Stimulated activated CD4-positive, alpha-beta T cell treated with anti-CD3 and anti-CD28 coated beads, Interleukin-2, amount 100 ng/mL, for 24 hours (primary cell): Measurements from ENCODE around the gene FCSK.
"Not testable (repeated sequence)": the region's sequence is repeated elsewhere in the genome, so short reads cannot be mapped to it uniquely, and the experiment has no call there.

ENCODE experiments used
- DNase-seq, 2 donors: peaks; one replicate each; pipeline ENCODE4 v3.0.0-alpha.2; 2020

FCSK gene

DNA sequence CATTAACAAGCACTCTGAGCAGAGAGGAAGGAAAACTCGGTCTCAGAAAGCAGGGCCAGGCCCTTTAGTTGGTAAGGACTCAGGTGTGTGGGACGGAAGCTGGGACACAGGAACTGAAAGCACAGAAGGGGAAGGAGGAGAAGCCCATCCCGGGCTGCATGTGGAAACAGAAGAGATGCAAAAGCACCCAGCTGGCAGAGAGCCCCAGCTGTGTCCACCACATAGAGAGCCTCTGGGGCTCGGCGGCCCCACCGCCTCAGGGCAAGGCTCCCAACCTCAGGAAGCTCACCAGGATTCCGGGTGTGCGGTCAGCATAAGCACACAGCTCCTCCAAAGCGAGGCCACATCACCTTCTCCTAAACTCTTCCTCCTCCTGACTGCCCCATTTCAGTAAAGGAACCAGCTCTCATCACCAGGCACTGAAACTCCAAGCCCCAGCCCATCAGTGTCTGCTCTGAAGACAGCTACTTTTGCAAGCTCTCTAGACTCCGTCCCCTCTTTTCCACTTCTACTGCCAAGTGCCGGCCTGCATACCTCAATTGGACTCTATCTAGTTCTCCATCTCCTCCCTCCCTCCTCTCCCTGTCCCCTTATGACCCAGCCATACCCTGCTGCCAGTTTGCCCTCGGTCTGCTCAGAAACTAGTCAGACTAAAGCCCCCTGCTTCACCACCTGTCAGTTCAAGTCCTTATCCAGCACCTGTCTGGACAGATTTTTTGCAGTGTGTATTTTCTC, 21.5 kb upstream of the FCSK start:
- no peak for DNase-seq

DNA sequence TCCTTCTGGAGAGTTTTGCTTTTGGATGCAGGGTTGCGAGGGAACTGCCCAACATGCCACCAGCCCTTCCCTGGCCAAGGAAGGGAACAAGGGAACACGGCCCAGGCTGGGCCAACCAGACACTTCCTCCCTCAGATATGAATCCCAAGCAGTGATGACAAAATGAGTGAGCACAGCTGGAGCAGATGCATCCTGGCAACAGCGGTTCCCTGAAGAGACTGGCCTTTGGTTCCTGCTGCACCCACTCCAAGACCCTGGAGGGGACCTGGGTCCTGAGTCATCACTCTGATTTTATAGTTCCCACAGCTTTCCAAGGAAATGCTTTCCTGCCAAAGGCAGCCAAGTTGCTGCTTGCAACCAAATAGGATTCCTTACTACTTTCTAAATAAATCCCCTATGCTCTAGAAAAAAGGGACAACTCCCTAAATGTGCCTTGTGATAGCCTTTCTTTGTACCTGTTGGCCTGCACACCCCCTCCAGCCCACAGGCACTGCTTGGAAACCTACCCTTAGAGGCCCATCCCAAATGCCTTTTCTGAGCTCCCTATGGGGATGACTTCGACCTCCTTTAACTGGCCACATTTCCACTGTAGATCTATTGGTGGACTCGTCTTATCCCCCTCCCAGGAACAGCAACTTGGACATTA, 20.8 kb upstream of the FCSK start:
- DNase-seq = no peak

DNA sequence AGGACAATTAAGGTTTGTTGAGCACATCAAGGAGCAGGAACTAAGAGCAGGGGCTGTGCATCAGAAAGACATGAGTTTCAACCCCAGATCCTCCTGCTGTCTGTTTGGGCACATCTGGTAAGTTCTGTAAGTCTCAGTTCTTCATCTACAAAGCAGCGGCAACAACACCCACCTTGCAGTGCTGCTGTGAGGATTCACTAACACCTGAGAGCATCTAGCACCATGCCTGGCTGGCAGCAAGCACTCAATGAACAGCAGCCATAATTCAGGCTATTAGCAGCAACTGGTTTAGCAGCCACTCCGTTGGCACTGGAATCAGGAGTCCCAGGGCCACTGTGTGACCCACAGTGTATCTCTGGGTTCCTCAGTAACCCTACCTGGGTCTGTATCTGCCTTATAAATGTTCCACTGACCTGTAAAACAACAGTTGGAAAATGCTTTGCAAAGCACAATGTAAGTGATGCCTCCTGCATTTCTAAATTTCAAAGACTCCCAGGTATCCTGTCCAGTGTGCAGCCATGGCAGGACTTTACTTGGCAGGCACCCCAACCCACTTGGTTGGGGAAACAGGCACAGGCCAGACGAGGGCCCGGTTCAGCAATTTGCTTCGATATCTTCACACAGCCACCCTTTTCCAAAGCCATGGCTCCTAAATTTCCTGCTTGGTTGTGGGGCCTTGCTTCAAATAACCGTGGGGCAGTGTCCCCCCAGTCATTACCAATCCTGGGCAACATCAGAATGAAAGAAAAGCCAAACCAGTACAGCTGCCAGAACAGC, 19.7 kb upstream of the FCSK start:
- no peak for DNase-seq

DNA sequence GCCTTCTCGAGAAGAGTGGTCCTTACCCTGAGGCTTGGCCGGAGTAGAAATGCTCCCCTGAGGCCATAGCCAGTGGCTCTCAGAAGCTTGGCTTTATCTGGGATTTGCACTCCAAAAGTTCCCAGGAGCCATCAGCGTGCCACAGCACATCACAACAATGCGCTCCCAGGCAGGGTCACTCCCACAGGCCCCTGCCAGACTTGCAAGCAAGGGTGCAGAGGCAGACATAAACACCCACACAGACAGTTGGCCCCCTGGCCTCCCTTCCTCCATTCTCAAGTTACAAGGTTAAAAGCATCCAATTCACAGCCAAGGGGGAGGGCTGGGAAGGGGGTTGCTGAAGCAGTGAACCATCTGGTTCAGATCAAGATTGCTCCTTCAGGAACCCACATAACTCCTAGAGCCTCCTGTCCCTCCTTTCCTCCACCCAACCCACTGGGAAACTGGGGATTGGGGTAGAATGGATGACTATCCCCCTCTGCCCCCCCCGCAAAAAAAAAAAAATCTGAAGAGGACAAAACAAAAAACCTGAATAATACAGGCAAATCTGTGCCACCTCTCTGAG, 17.3 kb upstream of the FCSK start:
- no peak for DNase-seq

DNA sequence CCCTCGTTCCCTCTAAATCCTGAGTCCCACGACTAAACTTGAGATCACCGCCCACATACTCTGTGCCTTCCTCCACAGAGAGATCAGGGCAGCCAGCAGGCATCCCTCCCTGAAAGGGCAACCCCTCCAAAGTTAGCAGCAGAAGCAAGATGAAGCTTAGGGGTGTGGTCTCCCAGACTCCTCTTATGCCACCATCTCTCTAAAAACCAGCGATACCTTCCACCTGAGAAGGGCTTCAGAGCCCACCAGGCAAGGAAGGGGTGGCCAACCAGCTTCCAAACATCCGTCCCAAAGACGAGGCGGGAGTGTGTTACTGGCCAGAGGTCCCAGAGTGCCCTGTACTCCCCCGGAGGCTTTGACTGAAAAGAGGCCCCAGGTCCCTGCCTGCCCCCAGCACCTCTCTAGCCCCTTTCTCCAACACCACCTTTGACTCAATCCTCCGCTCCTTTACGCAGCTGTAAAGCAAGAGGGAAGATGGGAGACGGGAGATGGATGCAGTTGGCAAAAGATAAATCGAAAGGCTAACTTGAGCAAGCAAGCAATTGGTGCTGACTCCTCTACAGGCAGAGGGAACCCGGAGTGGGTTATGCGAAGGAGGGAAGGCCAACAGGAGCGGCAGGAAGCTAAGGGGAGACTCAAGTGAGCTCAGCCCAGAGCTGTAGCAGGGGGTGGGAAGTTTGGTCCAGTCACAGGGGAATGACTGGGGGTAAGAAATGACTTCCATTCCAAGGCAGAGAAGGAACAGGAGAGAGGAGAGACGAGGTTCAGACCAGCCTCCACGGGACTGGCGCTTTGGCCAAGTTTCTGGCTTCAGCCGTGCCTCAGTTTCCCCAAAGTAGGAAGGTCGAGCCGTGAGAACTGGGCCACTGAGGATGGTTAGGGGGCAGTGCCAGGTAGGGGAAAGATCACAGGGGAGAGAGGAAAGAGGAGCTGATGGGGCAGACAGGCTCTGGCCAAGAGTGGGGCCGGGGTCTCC, 16.5 kb upstream of the FCSK start:
- DNase-seq = peak; percentile 21 to 22

DNA sequence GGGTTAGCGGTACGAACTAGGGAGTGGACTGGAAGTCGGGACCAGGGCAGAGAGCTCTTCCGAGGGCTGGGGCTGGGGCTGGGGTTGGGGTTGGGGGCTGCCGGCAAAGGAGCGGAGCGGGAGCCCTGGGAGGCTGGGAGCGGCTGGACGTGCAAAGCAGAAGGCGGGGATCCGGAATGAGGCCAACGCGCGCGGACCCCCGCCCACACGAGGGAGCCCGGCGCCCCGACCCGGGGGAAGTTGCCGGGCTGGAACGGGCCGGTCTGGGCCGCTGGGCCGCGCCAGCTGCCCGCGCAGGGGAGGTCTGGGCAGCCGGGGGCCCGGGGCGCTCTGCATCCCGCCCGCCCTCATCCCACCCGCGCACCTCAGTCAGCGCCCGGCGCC, 15.8 kb upstream of the FCSK start:
- no peak for DNase-seq

DNA sequence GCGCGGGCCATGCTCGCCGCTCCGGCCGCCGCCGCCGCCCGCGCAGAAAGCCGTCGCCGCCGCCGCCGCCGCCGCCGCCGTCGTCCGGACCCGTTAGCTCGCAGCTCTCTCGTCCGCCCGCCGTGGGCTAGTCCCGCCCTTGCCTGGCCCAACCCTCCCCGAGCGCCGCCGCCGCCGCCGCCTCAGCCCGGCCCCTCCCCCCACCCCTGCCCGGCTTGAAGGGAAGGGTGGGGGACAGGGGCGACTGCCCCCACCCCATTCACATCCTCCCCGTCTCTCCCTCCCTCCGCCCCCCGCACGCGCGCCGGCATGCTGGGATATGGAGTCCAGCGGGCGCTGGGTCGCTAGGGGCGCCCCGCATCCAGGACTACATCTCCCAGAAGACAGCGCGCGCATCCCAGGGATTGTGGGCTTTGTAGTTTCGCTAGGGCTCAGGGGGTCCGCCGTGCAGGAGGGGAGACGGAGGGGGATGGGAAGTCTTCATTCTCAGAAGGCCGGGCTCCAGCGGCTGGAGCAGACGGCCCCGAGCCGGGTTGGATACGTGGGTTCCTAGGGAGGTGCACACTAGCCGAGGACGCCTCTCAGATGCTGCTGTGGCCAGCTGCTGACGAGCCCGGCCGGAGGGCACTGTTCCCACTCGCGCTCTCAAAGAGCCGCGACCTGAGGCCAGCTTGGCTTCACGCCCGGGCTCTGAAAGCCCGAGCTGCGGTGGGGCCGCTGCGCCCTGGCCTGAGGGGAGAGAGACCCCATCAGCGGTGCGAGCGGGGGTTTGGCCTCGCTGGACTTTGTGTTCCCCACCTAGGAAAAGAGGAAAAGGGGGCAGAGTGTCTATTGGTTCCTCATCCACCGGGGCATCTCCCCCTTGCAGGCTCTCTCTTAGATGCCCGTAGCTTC, 15.2 kb upstream of the FCSK start, which contains the start of gene ST3GAL2:
Gene ST3GAL2 (minus strand): TSS at position 132 of the 894 bp plus-strand sequence. CDS start 40,570 bp downstream, outside the sequence.
- peak; percentile 93 to 94 for DNase-seq

DNA sequence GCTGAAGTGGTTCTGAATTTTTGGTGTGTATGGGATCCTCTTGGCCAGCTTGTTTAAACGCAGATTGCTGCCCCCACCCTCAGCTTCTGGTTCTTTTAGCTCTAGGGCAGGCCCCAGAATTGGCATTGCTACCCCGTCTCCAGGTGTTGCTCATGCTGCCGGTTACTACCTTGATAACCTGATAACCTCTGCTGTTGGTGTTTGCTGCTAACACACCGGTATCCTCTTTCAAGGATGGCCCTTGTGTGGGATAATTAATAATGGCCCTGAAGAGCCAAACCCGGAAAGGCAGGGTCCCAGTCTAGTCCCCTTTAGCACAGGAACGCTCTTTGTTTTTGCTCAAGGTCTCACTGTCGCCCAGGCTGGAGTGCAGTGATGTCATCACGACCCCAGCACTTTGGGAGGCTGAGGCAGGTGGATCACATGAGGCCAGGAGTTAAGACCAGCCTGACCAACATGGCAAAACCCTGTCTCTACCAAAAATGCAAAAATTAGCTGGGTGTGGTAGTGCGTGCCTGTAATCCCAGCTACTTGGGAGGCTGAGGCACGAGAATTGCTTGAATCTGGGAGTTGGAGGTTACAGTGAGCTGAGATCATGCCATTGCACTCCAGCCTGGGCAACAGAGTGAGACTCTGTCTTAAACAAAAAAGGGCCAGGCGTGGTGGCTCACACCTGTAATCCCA, 14.2 kb upstream of the FCSK start:
- DNase-seq = no peak

DNA sequence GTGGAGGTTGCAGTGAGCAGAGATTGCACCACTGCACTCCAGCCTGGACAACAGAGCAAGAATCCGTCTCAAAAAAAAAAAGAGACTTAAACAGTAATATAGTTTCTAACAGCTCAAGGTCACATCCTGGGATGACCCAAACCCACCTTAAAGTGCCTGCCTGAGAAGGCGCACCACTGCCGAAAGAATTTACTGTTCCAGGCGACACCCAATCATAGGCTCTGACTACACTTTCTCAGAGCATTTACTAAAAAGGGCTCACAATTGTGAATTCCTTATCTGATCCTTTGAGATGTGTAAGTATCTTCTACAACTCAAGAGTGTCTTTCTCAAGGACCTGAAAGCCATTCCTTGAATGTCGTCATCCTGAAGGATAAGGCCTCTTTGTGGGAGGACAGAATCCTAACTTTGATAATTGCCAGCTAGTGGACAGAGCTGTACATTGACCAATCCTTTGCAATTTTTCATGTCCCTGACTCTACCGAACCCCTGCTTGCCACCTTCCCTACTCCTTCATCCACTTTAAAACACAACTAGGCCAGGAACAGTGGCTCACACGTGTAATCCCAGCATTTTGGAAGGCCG, 12.9 kb upstream of the FCSK start:
- no peak for DNase-seq

DNA sequence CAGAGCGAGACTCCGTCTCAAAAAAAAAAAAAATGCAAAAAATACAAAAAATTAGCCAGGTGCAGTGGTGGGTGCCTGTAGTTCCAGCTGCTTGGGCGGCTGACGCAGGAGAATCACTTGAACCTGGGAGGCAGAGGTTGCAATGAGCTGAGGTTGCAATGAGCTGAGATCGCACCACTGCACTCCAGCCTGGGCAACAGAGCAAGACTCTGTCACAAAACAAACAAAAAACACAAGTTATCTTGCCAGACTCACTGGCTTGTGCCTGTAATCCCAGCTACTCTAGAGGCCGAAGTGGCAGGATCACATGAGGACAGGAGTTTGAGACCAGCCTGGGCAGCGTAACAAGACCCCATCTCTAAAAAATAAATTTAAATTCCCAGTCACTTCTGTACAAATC, 12.1 kb upstream of the FCSK start:
- no peak for DNase-seq

DNA sequence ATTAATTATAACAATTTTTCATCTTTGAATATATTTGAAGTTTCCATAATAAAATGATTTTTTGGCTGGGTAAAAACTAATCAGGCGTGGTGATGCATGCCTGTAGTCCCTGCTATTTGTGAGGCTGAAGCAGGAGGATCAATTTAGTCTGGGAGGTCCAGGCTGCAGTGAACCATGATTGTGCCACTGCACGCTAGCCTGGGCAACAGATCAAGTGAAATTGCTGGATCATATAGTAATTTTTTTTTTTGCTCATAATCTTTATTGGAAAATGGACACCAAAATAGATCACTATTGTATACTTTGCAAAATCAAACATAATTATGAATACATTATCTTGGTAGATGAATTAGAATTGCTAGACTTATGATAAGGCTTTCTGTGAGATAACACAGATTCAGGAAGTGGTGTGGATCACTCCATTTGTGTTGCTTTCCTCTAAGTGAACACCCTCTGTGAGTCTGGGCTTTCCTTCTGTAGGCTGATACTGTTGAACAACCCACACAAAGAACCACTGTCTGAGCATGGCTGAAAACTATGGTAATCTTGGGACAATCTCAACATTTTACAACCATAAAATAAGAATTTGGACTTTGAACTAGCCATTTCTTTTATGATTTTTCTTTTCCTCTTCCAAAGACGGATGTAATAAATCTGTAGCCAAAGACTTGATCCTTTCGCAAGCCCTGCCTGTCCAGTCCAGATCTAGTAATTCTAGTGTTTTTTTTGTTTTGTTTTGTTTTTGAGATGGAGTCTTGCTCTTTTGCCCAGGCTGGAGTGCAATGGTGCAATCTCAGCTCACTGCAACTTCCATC, 9.9 kb upstream of the FCSK start:
- no peak for DNase-seq

DNA sequence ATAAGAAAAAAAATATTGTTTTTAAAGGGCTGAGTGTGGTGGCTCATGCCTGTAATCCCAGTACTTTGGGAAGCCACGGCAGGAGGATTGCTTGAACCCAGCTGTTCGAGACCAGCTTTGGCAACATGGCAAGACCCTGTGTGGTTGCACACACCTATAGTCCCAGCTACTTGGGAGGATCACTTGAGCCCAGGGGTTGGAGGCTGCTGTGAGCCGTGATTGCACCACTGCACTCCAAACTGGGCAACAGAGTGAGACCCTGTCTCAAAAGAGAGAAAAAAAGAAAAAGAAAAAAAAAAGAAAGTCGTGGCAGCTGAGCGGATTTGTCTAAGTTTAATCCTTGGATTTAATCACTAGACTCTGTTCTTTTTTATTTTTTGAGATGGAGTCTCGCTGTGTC, 6.3 kb upstream of the FCSK start:
- DNase-seq = no peak

DNA sequence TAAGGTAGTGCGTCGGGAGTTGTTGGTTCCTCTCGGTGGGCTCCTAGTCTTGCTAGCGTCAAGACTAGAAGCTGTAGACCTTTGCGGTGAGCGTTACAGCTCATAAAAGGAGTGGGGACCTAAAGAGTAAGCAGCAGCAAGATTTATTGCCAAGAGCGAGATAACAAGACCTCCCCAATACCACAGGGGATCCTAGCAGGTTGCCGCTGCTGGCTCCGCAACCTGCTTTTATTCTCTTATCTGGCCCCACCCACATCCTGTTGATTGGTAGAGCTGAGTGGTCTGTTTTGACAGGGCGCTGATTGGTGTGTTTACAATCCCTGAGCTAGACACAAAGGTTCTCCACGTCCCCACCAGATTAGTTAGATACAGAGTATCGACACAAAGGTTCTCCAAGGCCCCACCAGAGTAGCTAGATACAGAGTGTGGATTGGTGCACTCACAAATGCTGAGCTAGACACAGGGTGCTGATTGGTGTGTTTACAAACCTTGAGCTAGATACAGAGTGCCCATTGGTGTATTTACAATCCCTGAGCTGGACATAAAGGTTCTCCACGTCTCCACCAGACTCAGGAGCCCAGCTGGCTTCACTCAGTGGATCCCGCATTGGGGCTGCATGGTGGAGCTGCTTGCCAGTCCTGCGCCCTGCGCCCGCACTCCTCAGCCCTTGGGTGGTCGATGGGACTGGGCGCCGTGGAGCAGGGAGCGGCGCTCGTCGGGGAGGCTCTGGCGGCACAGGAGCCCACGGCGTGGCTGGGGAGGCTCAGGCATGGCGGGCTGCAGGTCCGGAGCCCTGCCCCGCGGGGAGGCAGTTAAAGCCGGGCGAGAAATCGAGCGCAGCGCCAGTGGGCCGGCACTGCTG, 4.0 kb upstream of the FCSK start:
- DNase-seq = not testable (repeated sequence)

DNA sequence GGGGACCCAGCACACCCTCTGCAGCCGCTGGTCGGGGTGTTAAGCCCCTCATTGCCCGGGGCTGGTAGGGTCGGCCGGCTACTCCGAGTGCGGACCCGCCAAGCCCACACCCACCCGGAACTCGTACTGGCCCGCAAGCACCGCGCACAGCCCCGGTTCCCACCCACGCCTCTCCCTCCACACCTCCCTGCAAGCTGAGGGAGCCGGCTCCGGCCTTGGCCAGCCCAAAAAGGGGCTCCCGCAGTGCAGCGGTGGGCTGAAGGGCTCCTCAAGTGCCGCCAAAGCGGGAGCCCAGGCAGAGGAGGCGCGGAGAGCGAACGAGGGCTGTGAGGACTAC, 3.4 kb upstream of the FCSK start:
- DNase-seq = not testable (repeated sequence)

DNA sequence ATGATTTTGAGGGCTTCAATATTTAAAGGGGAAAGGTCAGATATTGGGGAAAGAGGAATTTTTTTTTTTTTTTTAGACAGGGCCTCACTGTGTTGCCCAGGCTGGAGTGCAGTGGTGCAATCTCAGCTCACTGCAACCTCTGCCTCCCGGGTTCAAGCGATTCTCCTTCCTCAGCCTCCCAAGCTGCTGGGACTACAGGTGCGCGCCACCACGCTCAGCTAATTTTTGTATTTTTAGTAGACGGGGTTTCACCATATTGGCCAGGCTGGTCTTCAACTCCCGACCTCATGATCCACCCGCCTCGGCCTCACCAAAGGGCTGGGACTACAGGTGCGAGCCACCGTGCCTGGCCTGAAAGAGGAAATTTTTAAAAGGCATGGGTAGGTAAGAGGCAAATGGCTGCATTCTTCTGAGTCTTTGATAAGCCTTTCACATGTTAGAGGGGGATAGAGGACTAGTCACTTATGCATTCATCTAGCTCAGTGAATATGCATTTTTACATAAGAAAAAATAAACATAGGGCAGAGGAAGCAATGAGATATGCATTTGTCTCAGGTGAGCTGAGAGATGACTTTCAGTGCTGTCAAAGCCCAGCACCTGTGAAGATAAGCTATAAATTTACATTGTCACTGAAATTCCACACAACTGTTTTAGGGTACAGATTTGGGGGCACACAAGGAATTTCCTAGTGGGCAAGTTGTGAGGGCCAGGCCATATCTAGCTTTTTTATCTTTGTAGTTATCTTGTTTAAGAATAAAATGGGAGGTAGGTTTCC, 1.1 kb upstream of the FCSK start:
- no peak for DNase-seq

DNA sequence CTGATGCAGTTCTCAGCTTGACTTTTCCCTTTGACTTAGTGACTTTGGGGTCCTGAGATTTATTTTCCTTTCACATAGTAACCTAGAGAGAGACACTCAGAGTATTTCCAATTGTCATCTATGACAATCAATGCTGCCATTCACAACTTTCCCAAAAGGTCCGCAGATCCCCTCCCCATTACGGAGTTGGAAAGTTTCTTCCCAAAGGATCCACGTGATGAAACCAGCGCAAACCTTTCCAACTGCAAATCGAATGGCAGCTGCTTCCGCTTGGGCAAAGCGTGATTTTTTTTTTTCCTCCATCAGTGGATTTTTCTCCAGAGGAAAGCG, 538 bp upstream of the FCSK start:
- DNase-seq = no peak

DNA sequence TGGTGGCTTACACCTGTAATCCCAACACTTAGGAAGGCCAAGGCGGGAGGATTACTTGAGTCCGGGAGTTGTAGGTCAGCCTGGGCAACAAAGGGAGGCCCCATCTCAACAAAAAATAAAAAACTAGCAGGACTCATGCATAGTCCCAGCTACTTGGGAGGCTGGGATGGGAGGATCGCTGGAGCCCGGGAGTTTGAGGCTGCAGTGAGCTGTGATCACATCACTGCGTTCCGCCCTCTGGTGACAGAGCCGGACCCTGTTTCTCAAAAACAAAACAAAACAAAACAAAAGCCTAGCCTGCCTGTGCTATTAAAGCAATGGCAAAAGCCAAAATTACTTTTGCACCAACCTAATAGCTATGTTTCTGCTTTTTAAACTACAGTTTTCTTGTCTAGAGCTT, 1.5 kb downstream of the FCSK start:
- no peak for DNase-seq
